ENCODE data around the gene PQBP1.
"Not testable (repeated sequence)": the region's sequence is repeated elsewhere in the genome, so short reads cannot be mapped to it uniquely, and the experiment has no call there.

Gene PQBP1

DNA sequence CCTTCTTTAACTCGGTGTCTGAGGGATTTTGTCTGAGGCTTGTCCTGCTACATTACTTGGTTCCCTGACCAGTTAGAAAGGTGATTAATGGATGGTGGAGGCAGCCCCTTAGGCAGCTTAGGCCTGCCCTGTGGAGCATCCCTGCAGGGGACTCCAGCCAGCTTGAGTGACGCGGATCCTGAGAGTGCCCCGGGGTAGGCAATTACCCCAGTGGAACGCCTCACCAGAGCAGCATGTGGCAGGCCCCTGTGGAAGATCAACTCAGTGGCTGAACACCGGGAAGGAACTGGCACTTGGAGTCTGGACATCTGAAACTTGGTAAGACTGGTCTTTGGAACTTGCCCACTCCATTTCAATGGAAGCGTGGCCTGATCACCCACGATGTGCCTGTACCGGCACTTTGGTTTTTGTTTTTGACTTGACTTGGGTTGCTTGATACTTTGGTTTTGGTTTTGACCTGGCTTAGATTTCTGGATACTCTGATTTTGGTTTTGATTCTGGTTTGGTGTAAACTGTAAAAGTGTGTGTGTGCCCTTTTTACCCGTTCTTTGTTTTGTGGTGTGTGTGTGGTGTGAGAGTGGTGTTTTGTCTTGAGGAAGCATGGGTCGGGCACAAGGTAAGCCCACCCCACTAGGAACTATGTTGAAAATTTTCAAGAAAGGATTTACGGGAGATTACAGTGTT lies 43.5 kb upstream of the PQBP1 start:
- H3K27me3 ChIP-seq (ENCODE audit: control insufficient read depth in 3 of 3, insufficient read depth in 3 of 3, low read depth in 1 of 3, low read length in 3 of 3); H3K9me3 ChIP-seq (replicated peaks in 1 of 2; ENCODE audit: control insufficient read depth in 2 of 2, insufficient read depth in 1 of 2, low read depth in 1 of 2, low read length in 2 of 2); H2AK5ac ChIP-seq (ENCODE audit: low read depth, low read length); H3K4me1 ChIP-seq (ENCODE audit: control insufficient read depth in 2 of 2, insufficient read depth in 1 of 2, low read depth in 1 of 2, low read length in 2 of 2); H2BK5ac ChIP-seq (ENCODE audit: low read length); H3K14ac ChIP-seq (ENCODE audit: low read length); H4K91ac ChIP-seq (ENCODE audit: low read depth, low read length, poor library complexity); H3K9ac ChIP-seq (ENCODE audit: low read depth, low read length, poor library complexity); H2AFZ ChIP-seq (ENCODE audit: low read length); H3K23ac ChIP-seq (ENCODE audit: low read depth, low read length, poor library complexity); H3K36me3 ChIP-seq (replicated peaks in 1 of 2; ENCODE audit: control insufficient read depth in 2 of 2, insufficient read depth in 2 of 2, low read length in 2 of 2); H3K27ac ChIP-seq (replicated peaks; ENCODE audit: low read length); H2BK15ac ChIP-seq (ENCODE audit: low read length); H4K8ac ChIP-seq (ENCODE audit: low read depth, low read length); H2BK12ac ChIP-seq (ENCODE audit: low read length); H3K4me2 ChIP-seq (ENCODE audit: insufficient read depth, low read length, poor library complexity, severe bottlenecking); H3K4ac ChIP-seq (ENCODE audit: low read length); H3K4me3 ChIP-seq (ENCODE audit: low read length in 2 of 2); DNase-seq (ENCODE audit: low spot score); H2BK120ac ChIP-seq (ENCODE audit: low read depth, low read length); H3K79me1 ChIP-seq (ENCODE audit: low read depth, low read length); H3K18ac ChIP-seq (ENCODE audit: low read length): not testable (repeated sequence)
- WGBS, 2 donors (ENCODE audit: extremely low coverage in 2 of 2, insufficient read length in 2 of 2, insufficient replicate concordance in 1 of 2) = no CpG with 5 or more reads among the region's 12 CpGs

DNA sequence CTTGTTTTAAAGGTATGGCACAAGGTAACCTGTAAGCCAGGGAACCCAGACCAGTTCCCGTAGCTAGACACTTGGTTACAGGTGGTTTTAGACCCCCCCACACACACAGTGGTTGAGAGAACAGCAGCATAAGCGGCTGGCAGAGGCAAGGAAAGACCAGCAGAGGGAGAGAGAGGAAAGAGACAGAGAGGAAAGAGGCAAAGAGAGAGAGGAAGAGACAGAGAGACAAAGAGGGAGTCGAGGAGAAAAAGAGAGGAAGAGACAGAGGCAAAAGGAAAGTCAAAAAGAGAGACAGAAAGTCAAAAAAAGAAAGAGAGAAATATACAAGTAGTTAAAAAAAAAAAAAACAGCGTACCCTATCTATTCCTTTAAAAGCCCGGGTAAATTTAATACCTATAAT lies 42.8 kb upstream of the PQBP1 start:
- H2BK15ac ChIP-seq (ENCODE audit: low read length) = no peak overlapping the region
- H3K14ac ChIP-seq (ENCODE audit: low read length) = no peak overlapping the region
- WGBS, 2 donors (ENCODE audit: extremely low coverage in 2 of 2, insufficient read length in 2 of 2, insufficient replicate concordance in 1 of 2) = no CpG with 5 or more reads among the region's 5 CpGs

DNA sequence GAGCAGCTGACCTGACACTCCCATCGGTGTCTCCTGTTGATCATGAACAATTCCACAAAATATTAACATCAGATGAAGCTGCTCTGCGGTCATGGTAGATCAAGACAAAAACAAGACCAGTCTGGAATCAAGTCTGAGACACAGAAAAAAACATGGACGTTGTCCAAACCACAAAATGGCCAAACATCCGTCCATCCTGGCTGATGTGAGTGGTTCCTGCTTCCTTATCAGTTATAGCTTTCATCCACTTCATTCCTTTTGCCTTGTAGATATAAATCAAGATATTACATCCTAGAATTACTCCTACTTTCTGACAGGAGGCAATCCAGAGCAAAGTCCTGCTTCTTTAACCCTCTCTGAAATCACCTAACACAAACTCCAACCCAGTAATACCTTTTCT lies 33.5 kb upstream of the PQBP1 start:
- Histone ChIP-seq H3K9me3 (replicated peaks in 1 of 2; ENCODE audit: control insufficient read depth in 2 of 2, insufficient read depth in 1 of 2, low read depth in 1 of 2, low read length in 2 of 2) (no peaks in the 10 kb centered on the region), H3K4me3 (ENCODE audit: low read length in 2 of 2) (no peak overlapping the region), H3K4me2 (ENCODE audit: insufficient read depth, low read length, poor library complexity, severe bottlenecking) (no peak overlapping the region), H3K27ac (replicated peaks; ENCODE audit: low read length) (no peak overlapping the region), H3K27me3 (ENCODE audit: control insufficient read depth in 3 of 3, insufficient read depth in 3 of 3, low read depth in 1 of 3, low read length in 3 of 3) (no peaks in the 10 kb centered on the region), H2AFZ (ENCODE audit: low read length) (no peak overlapping the region), H3K18ac (ENCODE audit: low read length) (no peak overlapping the region), H3K9ac (ENCODE audit: low read depth, low read length, poor library complexity) (no peak overlapping the region), H4K8ac (ENCODE audit: low read depth, low read length) (no peak overlapping the region), H3K14ac (ENCODE audit: low read length) (no peak overlapping the region), H2AK5ac (ENCODE audit: low read depth, low read length) (no peak overlapping the region), H3K79me1 (ENCODE audit: low read depth, low read length) (no peaks in the 10 kb centered on the region), H2BK15ac (ENCODE audit: low read length) (no peak overlapping the region), H3K4me1 (ENCODE audit: control insufficient read depth in 2 of 2, insufficient read depth in 1 of 2, low read depth in 1 of 2, low read length in 2 of 2) (no peaks in the 10 kb centered on the region), H2BK5ac (ENCODE audit: low read length) (no peak overlapping the region), H2BK12ac (ENCODE audit: low read length) (no peak overlapping the region), H3K23ac (ENCODE audit: low read depth, low read length, poor library complexity) (no peak overlapping the region), H3K4ac (ENCODE audit: low read length) (no peak overlapping the region), H3K36me3 (replicated peaks in 1 of 2; ENCODE audit: control insufficient read depth in 2 of 2, insufficient read depth in 2 of 2, low read length in 2 of 2) (no peaks in the 10 kb centered on the region), H4K91ac (ENCODE audit: low read depth, low read length, poor library complexity) (no peak overlapping the region), H2BK120ac (ENCODE audit: low read depth, low read length) (no peak overlapping the region)
- WGBS, 2 donors (ENCODE audit: extremely low coverage in 2 of 2, insufficient read length in 2 of 2, insufficient replicate concordance in 1 of 2) = no CpG with 5 or more reads among the region's 4 CpGs
- DNase-seq (ENCODE audit: low spot score) = no peak

More for the DNA sequence above, 42.8 kb upstream of the PQBP1 start:
- Histone ChIP-seq H3K79me1 (ENCODE audit: low read depth, low read length) (no peaks in the 10 kb centered on the region), H3K4me1 (ENCODE audit: control insufficient read depth in 2 of 2, insufficient read depth in 1 of 2, low read depth in 1 of 2, low read length in 2 of 2) (no peaks in the 10 kb centered on the region), H2AFZ (ENCODE audit: low read length) (no peak overlapping the region), H3K9ac (ENCODE audit: low read depth, low read length, poor library complexity) (no peak overlapping the region), H2BK5ac (ENCODE audit: low read length) (no peak overlapping the region), H3K4ac (ENCODE audit: low read length) (no peak overlapping the region), H3K9me3 (replicated peaks in 1 of 2; ENCODE audit: control insufficient read depth in 2 of 2, insufficient read depth in 1 of 2, low read depth in 1 of 2, low read length in 2 of 2) (no peaks in the 10 kb centered on the region), H3K23ac (ENCODE audit: low read depth, low read length, poor library complexity) (no peak overlapping the region), H3K18ac (ENCODE audit: low read length) (no peak overlapping the region), H3K4me2 (ENCODE audit: insufficient read depth, low read length, poor library complexity, severe bottlenecking) (no peak overlapping the region), H2BK120ac (ENCODE audit: low read depth, low read length) (no peak overlapping the region), H3K36me3 (replicated peaks in 1 of 2; ENCODE audit: control insufficient read depth in 2 of 2, insufficient read depth in 2 of 2, low read length in 2 of 2) (no peaks in the 10 kb centered on the region), H3K27me3 (ENCODE audit: control insufficient read depth in 3 of 3, insufficient read depth in 3 of 3, low read depth in 1 of 3, low read length in 3 of 3) (no peaks in the 10 kb centered on the region), H3K27ac (replicated peaks; ENCODE audit: low read length) (no peak overlapping the region), H4K8ac (ENCODE audit: low read depth, low read length) (no peak overlapping the region), H2AK5ac (ENCODE audit: low read depth, low read length) (no peak overlapping the region), H2BK12ac (ENCODE audit: low read length) (no peak overlapping the region), H3K4me3 (ENCODE audit: low read length in 2 of 2) (no peak overlapping the region), H4K91ac (ENCODE audit: low read depth, low read length, poor library complexity) (no peak overlapping the region)
- DNase-seq (ENCODE audit: low spot score) = no peak

DNA sequence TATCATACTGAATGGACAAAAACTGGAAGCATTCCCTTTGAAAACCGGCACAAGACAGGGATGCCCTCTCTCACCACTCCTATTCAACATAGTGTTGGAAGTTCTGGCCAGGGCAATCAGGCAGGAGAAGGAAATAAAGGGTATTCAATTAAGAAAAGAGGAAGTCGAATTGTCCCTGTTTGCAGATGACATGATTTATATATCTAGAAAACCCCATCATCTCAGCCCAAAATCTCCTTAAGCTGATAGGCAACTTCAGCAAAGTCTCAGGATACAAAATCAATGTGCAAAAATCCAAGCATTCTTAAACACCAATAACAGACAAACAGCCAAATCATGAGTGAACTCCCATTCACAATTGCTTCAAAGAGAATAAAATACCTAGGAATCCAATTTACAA lies 25.7 kb upstream of the PQBP1 start:
- no CpG with 5 or more reads among the region's 2 CpGs for whole genome bisulfite sequencing, 2 donors (ENCODE audit: extremely low coverage in 2 of 2, insufficient read length in 2 of 2, insufficient replicate concordance in 1 of 2)
- H3K9ac ChIP-seq (ENCODE audit: low read depth, low read length, poor library complexity); H2BK5ac ChIP-seq (ENCODE audit: low read length); H3K14ac ChIP-seq (ENCODE audit: low read length); H3K4me3 ChIP-seq (ENCODE audit: low read length in 2 of 2); H3K23ac ChIP-seq (ENCODE audit: low read depth, low read length, poor library complexity); H3K27ac ChIP-seq (replicated peaks; ENCODE audit: low read length); H2BK15ac ChIP-seq (ENCODE audit: low read length); H2BK120ac ChIP-seq (ENCODE audit: low read depth, low read length); H3K27me3 ChIP-seq (ENCODE audit: control insufficient read depth in 3 of 3, insufficient read depth in 3 of 3, low read depth in 1 of 3, low read length in 3 of 3); H3K4me2 ChIP-seq (ENCODE audit: insufficient read depth, low read length, poor library complexity, severe bottlenecking); H3K18ac ChIP-seq (ENCODE audit: low read length); H3K36me3 ChIP-seq (replicated peaks in 1 of 2; ENCODE audit: control insufficient read depth in 2 of 2, insufficient read depth in 2 of 2, low read length in 2 of 2); DNase-seq (ENCODE audit: low spot score); H2BK12ac ChIP-seq (ENCODE audit: low read length); H2AK5ac ChIP-seq (ENCODE audit: low read depth, low read length); H3K79me1 ChIP-seq (ENCODE audit: low read depth, low read length); H3K4me1 ChIP-seq (ENCODE audit: control insufficient read depth in 2 of 2, insufficient read depth in 1 of 2, low read depth in 1 of 2, low read length in 2 of 2); H3K9me3 ChIP-seq (replicated peaks in 1 of 2; ENCODE audit: control insufficient read depth in 2 of 2, insufficient read depth in 1 of 2, low read depth in 1 of 2, low read length in 2 of 2); H3K4ac ChIP-seq (ENCODE audit: low read length); H2AFZ ChIP-seq (ENCODE audit: low read length); H4K8ac ChIP-seq (ENCODE audit: low read depth, low read length); H4K91ac ChIP-seq (ENCODE audit: low read depth, low read length, poor library complexity): not testable (repeated sequence)
